Tibial artery (tissue), 4 donors: ENCODE measurements around the gene PCDHGB3.

Source experiments
- DNase-seq, 2 donors: peaks; one replicate each; pipeline ENCODE4 v3.0.0-alpha.2; 2019
- H3K27ac ChIP-seq, 2 donors: fragments of 200-600 bp; sonication (generic) in 1 of 2; 1 replicate in 1 of 2; 2 replicates in 1 of 2; pipeline ENCODE4 v1.5.1; 2018 to 2019; ENCODE audit warnings: mild to moderate bottlenecking in 1 of 2
- H3K27me3 ChIP-seq, 2 donors: fragments of 200-600 bp; sonication (generic) in 1 of 2; one replicate each; pipeline versions ENCODE4 v1.5.1 to v1.6.0; 2016 to 2019
- H3K36me3 ChIP-seq, 3 donors: fragments of 200-600 bp; sonication (generic) in 2 of 3; one replicate each; pipeline ENCODE4 v1.5.1; 2016 to 2019; ENCODE audit warnings: mild to moderate bottlenecking in 2 of 3
- H3K4me1 ChIP-seq, 4 donors: fragments of 200-600 bp; sonication (generic) in 2 of 4; 1 replicate in 3 of 4; 2 replicates in 1 of 4; pipeline ENCODE4 v1.5.1; 2016 to 2019
- H3K4me3 ChIP-seq, 2 donors: fragments of 200-600 bp; sonication (generic) in 1 of 2; 1 replicate in 1 of 2; 2 replicates in 1 of 2; pipeline ENCODE4 v1.5.1; 2018 to 2019; ENCODE audit warnings: mild to moderate bottlenecking in 2 of 2
- H3K9me3 ChIP-seq, 3 donors: fragments of 200-600 bp; sonication (generic) in 1 of 3; one replicate each; pipeline ENCODE4 v1.5.1; 2016 to 2019
- CTCF ChIP-seq, 2 experiments: fragments of 200-600 bp in 1 of 2; fragments of 450-650 bp in 1 of 2; IDR thresholded peaks; one replicate each; pipeline ENCODE4 v1.5.1; 2017 to 2019; ENCODE audit warnings: antibody characterized with exemption in 2 of 2, mild to moderate bottlenecking in 1 of 2, moderate library complexity in 1 of 2
- intact Hi-C: fragments of 100-400 bp; cut with DNase I; formaldehyde crosslinking; loops from one replicate; pipeline ENCODE4 v1.15.0; 2023; ENCODE audit warnings: low total_unique reads

Gene PCDHGB3

DNA sequence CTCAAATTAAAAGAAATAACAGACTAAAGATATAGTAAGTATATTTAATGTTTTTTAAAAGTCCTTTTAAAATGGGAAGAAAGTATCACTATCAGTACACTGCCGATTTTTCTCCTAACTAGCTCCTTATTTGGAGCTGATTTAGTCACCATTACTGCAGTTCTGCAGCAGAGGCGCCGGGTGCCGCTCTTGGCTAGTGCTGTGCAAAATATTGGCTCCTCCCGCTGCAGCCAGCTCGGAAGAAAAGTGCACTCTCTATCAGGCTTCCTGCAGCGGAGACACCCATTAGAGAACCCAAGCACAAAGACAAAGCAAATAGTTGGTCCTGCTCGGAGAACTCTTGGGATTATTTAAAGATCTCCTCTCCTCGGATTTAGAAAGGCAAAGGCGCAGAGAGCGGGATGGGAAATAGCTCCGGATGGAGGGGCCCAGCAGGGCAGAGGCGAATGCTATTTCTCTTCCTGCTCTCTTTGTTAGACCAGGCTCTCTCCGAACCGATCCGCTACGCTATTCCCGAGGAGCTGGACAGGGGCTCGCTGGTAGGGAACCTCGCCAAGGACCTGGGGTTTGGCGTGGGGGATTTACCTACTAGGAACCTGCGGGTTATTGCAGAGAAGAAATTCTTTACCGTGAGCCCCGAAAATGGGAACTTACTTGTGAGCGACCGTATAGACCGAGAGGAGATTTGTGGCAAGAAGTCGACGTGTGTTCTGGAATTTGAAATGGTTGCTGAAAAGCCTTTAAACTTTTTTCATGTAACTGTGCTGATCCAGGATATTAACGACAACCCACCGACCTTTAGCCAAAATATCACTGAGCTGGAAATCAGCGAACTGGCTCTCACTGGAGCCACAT is at the start of gene PCDHGB3:
Gene PCDHGB3, plus strand, starts transcription at position 249 of the 855 bp plus-strand sequence. Its CDS starts 153 bp downstream, at position 402.
- H3K4me3 ChIP-seq: peak within 1 kb of the TSS; percentile 28 to 35
- TF ChIP-seq CTCF (IDR thresholded peaks at IDR 0.05): peak in 1 of 2 experiments; percentile 28
- no peaks in the 10 kb centered on the region for H3K4me1 ChIP-seq
- peaks cover 0 to 67% (median 41%) of the 10 kb centered on the region in 3 donors for H3K36me3 ChIP-seq
- DNase-seq: peak in 1 of 2 donors; percentile 37
- no peaks in the 10 kb centered on the region for H3K27me3 ChIP-seq
- H3K27ac ChIP-seq: no peak within 1 kb of the TSS
- peaks cover 17 to 99% (median 89%) of the 10 kb centered on the region in 3 donors for H3K9me3 ChIP-seq
- intact Hi-C loops: no loop called here

DNA sequence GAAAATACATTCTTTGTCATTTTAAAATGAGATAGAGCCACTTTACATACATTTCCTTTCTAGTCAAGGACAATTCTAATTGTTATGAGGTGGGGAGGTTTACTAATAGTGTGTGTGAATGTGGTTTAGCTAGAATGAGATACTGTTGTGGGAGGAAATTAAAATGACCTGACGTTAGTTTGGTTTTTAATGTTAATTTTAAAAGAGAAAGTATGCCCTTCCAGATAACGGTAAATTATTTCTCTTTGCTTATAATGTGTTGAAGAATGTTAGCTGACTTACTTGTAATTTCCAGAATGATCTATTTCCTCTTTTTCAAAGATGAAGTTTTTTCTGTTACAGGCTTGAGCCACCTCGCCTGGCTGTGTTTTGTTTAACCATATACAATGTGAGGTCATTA is 47.8 kb upstream of the PCDHGB3 start:
- peaks cover 11 to 46% (median 31%) of the 10 kb centered on the region in 3 donors for H3K9me3 ChIP-seq
- H3K27me3 ChIP-seq: no peaks in the 10 kb centered on the region
- intact Hi-C loops: loop anchor here (5.0 to 10.0 kb wide), 2 partner anchors 93 to 240 kb away; partner anchors contain the start of genes PCDHGA10 and PCDHGB7
- DNase-seq: no peak
- peaks cover 0 to 16% (median 3%) of the 10 kb centered on the region in 4 donors for H3K4me1 ChIP-seq
- H3K36me3 ChIP-seq: peaks cover 24 to 28% (median 27%) of the 10 kb centered on the region in 3 donors
- TF ChIP-seq CTCF (IDR thresholded peaks at IDR 0.05): no peak
- no peak overlapping the region for H3K4me3 ChIP-seq
- H3K27ac ChIP-seq: no peak overlapping the region

DNA sequence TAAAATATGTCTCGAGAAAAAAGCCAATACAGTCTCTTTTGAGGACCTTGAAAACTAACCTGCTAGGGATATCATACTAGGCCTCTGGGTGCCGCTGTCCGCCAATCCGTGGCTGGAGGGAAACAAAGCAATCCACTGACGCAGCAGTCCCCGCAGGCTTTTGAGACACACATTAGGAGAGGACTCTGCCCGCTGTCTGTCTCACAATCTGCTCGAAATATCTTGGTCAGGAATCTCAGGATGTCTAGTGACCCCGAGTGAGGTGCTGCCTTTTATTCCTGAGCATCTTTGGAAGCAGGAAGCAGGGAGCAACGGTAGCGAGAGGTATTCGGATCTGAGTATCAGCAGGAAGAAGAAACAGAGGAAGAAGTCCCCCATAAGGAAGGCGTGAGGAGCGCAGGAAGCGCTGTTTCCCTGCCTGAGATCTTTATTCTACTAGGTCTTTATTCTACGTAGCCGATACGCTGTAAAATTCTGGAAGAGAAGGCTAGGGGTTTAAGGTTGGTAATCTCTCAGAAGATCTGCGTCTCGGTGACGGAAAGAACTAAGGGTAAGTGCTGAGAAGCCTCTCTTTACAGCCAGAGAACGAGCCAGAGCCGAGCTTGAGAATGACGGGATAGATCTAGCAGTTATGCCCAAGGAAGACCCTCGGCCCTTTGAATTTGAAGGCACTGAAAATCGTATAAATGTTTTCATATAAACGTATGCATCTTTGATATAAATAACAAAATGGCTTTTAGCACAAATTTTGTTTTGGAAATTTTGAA is 43.8 kb upstream of the PCDHGB3 start:
- peaks cover 4 to 57% (median 31%) of the 10 kb centered on the region in 3 donors for H3K9me3 ChIP-seq
- no peaks in the 10 kb centered on the region for H3K27me3 ChIP-seq
- H3K36me3 ChIP-seq: peaks cover 0 to 19% (median 12%) of the 10 kb centered on the region in 3 donors
- intact Hi-C loops: loop anchor here (10.0 kb wide), 1 partner anchor 89 kb away; the partner anchor contains the start of genes PCDHGA10 and PCDHGB7
- peaks cover 0 to 7% (median 2%) of the 10 kb centered on the region in 4 donors for H3K4me1 ChIP-seq
- peak; percentile 52 to 82 for DNase-seq
- peak overlapping the region; percentile 73 to 74 for H3K27ac ChIP-seq
- peak; percentile 47 to 57 for TF ChIP-seq CTCF (IDR thresholded peaks at IDR 0.05)
- H3K4me3 ChIP-seq: peak overlapping the region; percentile 50 to 55

DNA sequence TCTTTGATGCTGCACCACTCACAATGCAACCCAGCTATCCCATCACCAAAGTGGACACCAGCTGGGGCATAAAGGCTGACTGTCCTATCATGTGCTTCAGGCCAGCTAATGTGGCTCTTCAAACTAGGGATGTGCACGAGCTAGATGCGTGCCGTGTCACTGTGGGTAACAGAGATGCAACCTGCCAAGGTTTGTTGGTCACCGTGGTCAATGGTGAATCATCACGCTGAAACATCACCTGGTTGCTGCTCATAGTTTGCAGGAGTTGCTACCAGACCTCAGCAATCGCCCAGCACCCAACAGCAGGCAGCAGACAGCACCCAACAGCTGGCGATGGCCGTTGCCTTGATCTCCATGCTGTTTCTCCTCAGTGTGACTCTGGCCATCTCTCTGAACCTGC is 41.8 kb upstream of the PCDHGB3 start:
- intact Hi-C loops: loop anchor here (10.0 kb wide), 1 partner anchor 87 kb away; the partner anchor contains the start of genes PCDHGA10 and PCDHGB7
- Histone ChIP-seq H3K9me3 (peaks cover 5 to 65% (median 50%) of the 10 kb centered on the region in 3 donors), H3K4me3 (no peak overlapping the region)

More for the DNA sequence above, 41.8 kb upstream of the PCDHGB3 start:
- H3K27me3 ChIP-seq: no peaks in the 10 kb centered on the region
- DNase-seq: no peak
- H3K27ac ChIP-seq: no peak overlapping the region
- no peak for TF ChIP-seq CTCF (IDR thresholded peaks at IDR 0.05)
- peaks cover 0 to 4% (median 0%) of the 10 kb centered on the region in 4 donors for H3K4me1 ChIP-seq
- peaks cover 0 to 26% (median 15%) of the 10 kb centered on the region in 3 donors for H3K36me3 ChIP-seq
